SK-N-SH (cell line): ENCODE results near the gene ARFIP1. TPM values are rescaled to one million over a fixed set of nuclear protein-coding genes. Genes with fewer than 3 reads are reported as not detected.

ENCODE experiments used
- CTCF ChIA-PET: fragments of 300-600, 350-600 bp; formaldehyde crosslinking; extraction: SDS; loops from one replicate; lab custom pipeline; 2021; lab: Yijun Ruan, JAX
- POLR2A ChIA-PET: fragments of 350-600 bp; sonication (Branson Sonifier 250); formaldehyde crosslinking; extraction: SDS; loops from one replicate; lab custom pipeline; 2020; ENCODE audit warnings: antibody characterized with exemption, inconsistent platforms; lab: Yijun Ruan, JAX
- DNase-seq: peaks from one replicate; pipeline ENCODE4 v3.0.0; 2012
- H2AFZ ChIP-seq: fragments of 200-600 bp; sonication (generic); 2 replicates; pipeline ENCODE4 v1.8.1; 2016; ENCODE audit warnings: antibody characterized with exemption, mild to moderate bottlenecking, low read depth
- H3F3A ChIP-seq: fragments of 200-600 bp; sonication (generic); replicated peaks from 2 replicates; pipeline ENCODE3; 2016; ENCODE audit warnings: antibody characterized with exemption, mild to moderate bottlenecking; ENCODE audit not compliant: insufficient read depth
- H3K27ac ChIP-seq, 2 experiments: fragments of 200-500 bp in 1 of 2; fragments of 200-600 bp in 1 of 2; sonication (Bioruptor generic) in 1 of 2; sonication (generic), shearing (Covaris generic) in 1 of 2; 2 replicates each; pipeline versions ENCODE4 v1.5.1 to v1.6.1; 2014 to 2016; ENCODE audit warnings: low read depth in 2 of 2, inconsistent platforms in 1 of 2, low read length in 1 of 2, mild to moderate bottlenecking in 1 of 2, mixed read lengths in 1 of 2
- H3K27me3 ChIP-seq: fragments of 200-600 bp; sonication (generic), shearing (Covaris generic); 2 replicates; pipeline ENCODE4 v1.6.1; 2016; ENCODE audit warnings: mixed run types; ENCODE audit not compliant: insufficient read depth
- H3K36me3 ChIP-seq, 2 experiments: fragments of 200-500 bp in 1 of 2; fragments of 200-600 bp in 1 of 2; sonication (Bioruptor generic) in 1 of 2; sonication (generic) in 1 of 2; replicated peaks in 1 of 2; 2 replicates each; pipeline versions ENCODE3 to v1.5.1; 2014 to 2016; ENCODE audit warnings: low read length in 1 of 2, mild to moderate bottlenecking in 1 of 2; ENCODE audit not compliant: insufficient read depth in 2 of 2, control insufficient read depth in 1 of 2
- H3K4me1 ChIP-seq, 2 experiments: fragments of 200-500 bp in 1 of 2; fragments of 200-600 bp in 1 of 2; sonication (Bioruptor generic) in 1 of 2; sonication (generic), shearing (Covaris generic) in 1 of 2; 2 replicates each; pipeline versions ENCODE4 v1.5.1 to v1.6.1; 2014 to 2016; ENCODE audit warnings: low read depth in 1 of 2, low read length in 1 of 2, mixed run types in 1 of 2; ENCODE audit not compliant: insufficient read depth in 2 of 2, control insufficient read depth in 1 of 2
- H3K4me2 ChIP-seq: fragments of 200-600 bp; sonication (generic), shearing (Covaris generic); 2 replicates; pipeline ENCODE4 v1.6.1; 2017; ENCODE audit warnings: mixed run types
- H3K4me3 ChIP-seq, 2 experiments: fragments of 200-500 bp in 1 of 2; fragments of 200-600 bp in 1 of 2; sonication (Bioruptor generic) in 1 of 2; sonication (generic), shearing (Covaris generic) in 1 of 2; 2 replicates each; pipeline versions ENCODE4 v1.5.1 to v1.8.1; 2014 to 2016; ENCODE audit warnings: low read depth in 2 of 2, inconsistent platforms in 1 of 2, low read length in 1 of 2, mild to moderate bottlenecking in 1 of 2, mixed read lengths in 1 of 2, moderate library complexity in 1 of 2
- H3K79me2 ChIP-seq: fragments of 200-600 bp; sonication (generic); 2 replicates; pipeline ENCODE4 v1.8.1; 2017; ENCODE audit warnings: mild to moderate bottlenecking; ENCODE audit not compliant: insufficient read depth
- H3K9ac ChIP-seq: fragments of 200-600 bp; sonication (generic); 2 replicates; pipeline ENCODE4 v1.6.1; 2017; ENCODE audit warnings: mixed run types
- H3K9me2 ChIP-seq: fragments of 200-600 bp; sonication (generic); 2 replicates; pipeline ENCODE4 v1.6.1; 2017; ENCODE audit warnings: mixed run types
- H3K9me3 ChIP-seq: fragments of 200-600 bp; sonication (generic); 2 replicates; pipeline ENCODE4 v1.6.1; 2017; ENCODE audit warnings: mixed run types, mild to moderate bottlenecking, moderate library complexity
- H4K20me1 ChIP-seq: fragments of 200-600 bp; sonication (generic); 2 replicates; pipeline ENCODE4 v1.6.1; 2017; ENCODE audit warnings: mild to moderate bottlenecking, mixed run types; ENCODE audit not compliant: insufficient read depth
- EZH2phosphoT487 ChIP-seq: fragments of 200-600 bp; sonication (generic); IDR thresholded peaks from 2 replicates; pipeline ENCODE4 v1.6.1; 2017; ENCODE audit warnings: low read depth, mixed run types, mild to moderate bottlenecking, antibody characterized with exemption, moderate library complexity, borderline replicate concordance
- FOSL2 ChIP-seq: IDR thresholded peaks from 2 replicates; pipeline ENCODE4 v1.4.0; 2012; ENCODE audit warnings: low read depth, mild to moderate bottlenecking, moderate library complexity, borderline replicate concordance
- FOXJ3 ChIP-seq: sonication (generic); formaldehyde crosslinking; IDR thresholded peaks from 2 replicates; pipeline ENCODE4 v1.5.1; 2020; ENCODE audit warnings: mild to moderate bottlenecking, missing genetic modification reagents
- FOXM1 ChIP-seq: IDR thresholded peaks from 2 replicates; pipeline ENCODE4 v1.4.0; 2012; ENCODE audit warnings: low read depth, mild to moderate bottlenecking
- GABPA ChIP-seq: IDR thresholded peaks from 2 replicates; pipeline ENCODE4 v1.4.0; 2012; ENCODE audit warnings: low read depth, mild to moderate bottlenecking
- GATA2 ChIP-seq: sonication (generic); formaldehyde crosslinking; IDR thresholded peaks from 2 replicates; pipeline ENCODE4 v1.5.0; 2020; ENCODE audit warnings: mild to moderate bottlenecking, missing genetic modification reagents
- IRF3 ChIP-seq: fragments of 150-350 bp; IDR thresholded peaks from 2 replicates; pipeline ENCODE4 v1.6.1; 2016; ENCODE audit warnings: mild to moderate bottlenecking, low read depth, low read length
- JUND ChIP-seq: IDR thresholded peaks from 2 replicates; pipeline ENCODE4 v1.4.0; 2012
- MXI1 ChIP-seq: IDR thresholded peaks from 2 replicates; pipeline ENCODE4 v1.6.1; 2012; ENCODE audit warnings: mild to moderate bottlenecking, low read depth, low read length, improper control_type of control experiment
- NFIC ChIP-seq: IDR thresholded peaks from 2 replicates; pipeline ENCODE4 v1.4.0; 2012; ENCODE audit warnings: borderline replicate concordance
- POLR2AphosphoS5 ChIP-seq: IDR thresholded peaks from 2 replicates; pipeline ENCODE4 v1.6.1; 2012; ENCODE audit warnings: low read depth, low read length
- RCOR1 ChIP-seq: fragments of 150-350 bp; IDR thresholded peaks from 2 replicates; pipeline ENCODE4 v1.6.1; 2017; ENCODE audit warnings: antibody characterized with exemption, low read length
- REST ChIP-seq: IDR thresholded peaks from 2 replicates; pipeline ENCODE4 v1.6.1; 2012; ENCODE audit warnings: mild to moderate bottlenecking, low read depth, low read length, moderate library complexity
- RFX5 ChIP-seq: IDR thresholded peaks from 2 replicates; pipeline ENCODE4 v1.6.1; 2012; ENCODE audit warnings: mild to moderate bottlenecking, improper control_type of control experiment, low read length
- RXRA ChIP-seq: IDR thresholded peaks from 2 replicates; pipeline ENCODE4 v1.4.0; 2012; ENCODE audit warnings: low read depth, mild to moderate bottlenecking, borderline replicate concordance
- SMC3 ChIP-seq: IDR thresholded peaks from 2 replicates; pipeline ENCODE4 v1.6.1; 2012; ENCODE audit warnings: low read depth, low read length, improper control_type of control experiment
- TCF12 ChIP-seq: IDR thresholded peaks from 2 replicates; pipeline ENCODE4 v1.4.0; 2012
- YY1 ChIP-seq: IDR thresholded peaks from 2 replicates; pipeline ENCODE4 v1.4.0; 2012; ENCODE audit warnings: low read depth, mild to moderate bottlenecking
- WGBS: methylation state at CpG from one replicate; pipeline ENCODE4 v1.1.6; 2017; ENCODE audit warnings: low lambda C conversion rate; 5-methylcytosine and 5-hydroxymethylcytosine counted together
- polyA plus RNA-seq, 3 experiments: library from polyadenylated mRNA; depleted of rRNA; stranded (reverse); fragments of >200 nt; gene quantifications; 2 replicates each; pipeline ENCODE4 v1.2.3, GENCODE V29; 2012
- TF ChIP-seq, protein P1 (sequence below): IDR thresholded peaks from 2 replicates; pipeline ENCODE4 v1.4.0; 2012; ENCODE audit warnings: low read depth, borderline replicate concordance

ARFIP1 gene
- polyA plus RNA-seq, 1 of the 3 experiments (the other 2 are of a cell fraction) = 15.7 TPM

- Histone ChIP-seq H3K36me3 (no peaks in the 10 kb centered on the region), H2AFZ (peak within 1 kb of the TSS; percentile 51; the same call in 1 of the 2 replicates), H3K4me3 (peak within 1 kb of the TSS; percentile 55 to 63), H3K27ac (no peak within 1 kb of the TSS; a peak in 1 of 4 replicates), H3K4me1 (peaks cover 0 to 5% of the 10 kb centered on the region in 2 experiments; a peak in 1 of 4 replicates), H3K9me2 (no peaks in the 10 kb centered on the region), H3K9me3 (no peaks in the 10 kb centered on the region), H3F3A (no peaks in the 10 kb centered on the region), H4K20me1 (no peaks in the 10 kb centered on the region), H3K9ac (no peak within 1 kb of the TSS), H3K4me2 (peak within 1 kb of the TSS; percentile 90), H3K79me2 (no peaks in the 10 kb centered on the region), H3K27me3 (peaks cover 34% of the 10 kb centered on the region)
- TF ChIP-seq YY1 (no peak), NFIC (no peak), JUND (no peak), FOXM1 (no peak), SMC3 (no peak), RXRA (no peak), IRF3 (no peak), POLR2AphosphoS5 (no peak), RCOR1 (no peak), RFX5 (no peak), REST (no peak), GATA2 (CRISPR knock-in tag) (no peak), TCF12 (no peak), FOXJ3 (CRISPR knock-in tag) (no peak), MXI1 (no peak), EZH2phosphoT487 (no peak), GABPA (no peak), FOSL2 (no peak)
- TF ChIP-seq, protein P1, sequence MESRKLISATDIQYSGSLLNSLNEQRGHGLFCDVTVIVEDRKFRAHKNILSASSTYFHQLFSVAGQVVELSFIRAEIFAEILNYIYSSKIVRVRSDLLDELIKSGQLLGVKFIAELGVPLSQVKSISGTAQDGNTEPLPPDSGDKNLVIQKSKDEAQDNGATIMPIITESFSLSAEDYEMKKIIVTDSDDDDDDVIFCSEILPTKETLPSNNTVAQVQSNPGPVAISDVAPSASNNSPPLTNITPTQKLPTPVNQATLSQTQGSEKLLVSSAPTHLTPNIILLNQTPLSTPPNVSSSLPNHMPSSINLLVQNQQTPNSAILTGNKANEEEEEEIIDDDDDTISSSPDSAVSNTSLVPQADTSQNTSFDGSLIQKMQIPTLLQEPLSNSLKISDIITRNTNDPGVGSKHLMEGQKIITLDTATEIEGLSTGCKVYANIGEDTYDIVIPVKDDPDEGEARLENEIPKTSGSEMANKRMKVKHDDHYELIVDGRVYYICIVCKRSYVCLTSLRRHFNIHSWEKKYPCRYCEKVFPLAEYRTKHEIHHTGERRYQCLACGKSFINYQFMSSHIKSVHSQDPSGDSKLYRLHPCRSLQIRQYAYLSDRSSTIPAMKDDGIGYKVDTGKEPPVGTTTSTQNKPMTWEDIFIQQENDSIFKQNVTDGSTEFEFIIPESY = no peak
- WGBS = 8% methylated on average over 15 of the region's 75 CpGs
- POLR2A ChIA-PET = interaction anchor here (0.6 kb wide), 1 partner anchor 344 kb away, joined by 5 read pairs; no protein-coding TSS in a partner anchor
- peak; percentile 80 for DNase-seq
- CTCF ChIA-PET = interaction anchor here (0.9 to 1.7 kb wide), 3 partner anchors 14 to 25 kb away, joined by 3 to 7 read pairs (median 3); no protein-coding TSS in a partner anchor
These were observed 156.1 kb downstream of the ARFIP1 start, which contains the start of gene FHDC1 for GRCh38 chr4:152935631-152936445. TSS of gene FHDC1 (plus strand) at chr4:152936323. CDS start at chr4:152943058, 6,735 bp downstream.
